Measurements from ENCODE around the gene PRDX5.

PRDX5 gene

DNA sequence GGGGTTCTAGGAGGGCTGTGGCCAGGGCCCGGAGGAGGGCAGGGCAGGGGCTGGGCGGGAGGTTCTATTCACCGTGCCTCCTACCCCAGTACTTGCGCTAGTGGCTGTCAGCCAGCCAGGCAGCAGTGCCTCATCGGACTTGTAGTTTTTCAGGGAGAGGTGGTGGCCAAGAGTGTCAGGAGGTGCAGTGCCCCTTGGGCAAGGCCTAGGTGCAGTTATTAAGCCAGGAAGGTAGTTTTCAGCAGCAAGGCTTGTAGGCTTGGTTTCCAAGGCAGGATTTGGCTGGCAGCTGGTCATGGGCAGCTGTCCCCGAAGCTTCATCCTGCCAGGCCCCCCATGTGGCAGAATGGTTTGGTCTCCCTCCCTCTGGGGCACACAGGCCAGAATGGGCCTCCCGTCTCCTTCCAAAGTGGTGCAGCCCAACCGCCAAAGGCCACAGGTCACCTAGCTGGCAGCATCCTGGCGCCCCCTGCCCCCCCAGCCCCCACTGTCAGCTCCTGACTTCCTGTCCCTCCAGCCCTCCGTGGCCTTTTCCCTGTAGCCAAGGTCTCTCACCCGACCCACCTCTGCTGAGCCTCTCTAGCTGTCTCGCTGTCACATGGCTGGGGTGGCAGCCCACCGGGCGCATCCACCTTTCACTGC is 30.6 kb downstream of the PRDX5 start:
- H3K27me3 Mint-ChIP-seq (ENCODE audit: low read depth) = no peaks in the 10 kb centered on the region
- H3K9me3 Mint-ChIP-seq = no peaks in the 10 kb centered on the region
- H3K4me3 Mint-ChIP-seq = no peak overlapping the region
- H3K27ac Mint-ChIP-seq = no peak overlapping the region
- DNase-seq (ENCODE audit: low spot score) = no peak
- H3K36me3 Mint-ChIP-seq (ENCODE audit: low read depth) = peaks cover 22% of the 10 kb centered on the region
- H3K4me1 Mint-ChIP-seq (ENCODE audit: low read depth) = peaks cover 1% of the 10 kb centered on the region

DNA sequence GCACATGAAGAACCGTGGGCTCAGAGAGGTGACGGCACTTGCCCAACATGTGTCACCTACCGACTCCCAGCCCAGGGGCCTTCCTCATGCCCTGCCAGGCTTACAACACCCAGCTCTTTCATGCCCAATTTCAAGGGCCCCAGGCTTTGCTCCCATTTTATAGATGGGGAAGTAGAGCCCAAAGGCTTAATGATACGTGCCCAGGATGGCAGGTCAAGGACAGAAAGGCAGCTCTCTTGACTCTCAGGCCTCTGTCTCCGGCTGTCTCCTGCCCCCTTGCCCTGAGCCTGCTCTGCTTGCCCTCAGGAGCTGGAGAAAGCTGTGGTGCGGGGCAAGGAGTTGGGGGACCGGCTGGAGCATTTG is 31.1 kb downstream of the PRDX5 start:
- DNase-seq (ENCODE audit: low spot score) = no peak
- Mint-ChIP-seq H3K4me3 (no peak overlapping the region), H3K27ac (no peak overlapping the region), H3K36me3 (ENCODE audit: low read depth) (peaks cover 22% of the 10 kb centered on the region), H3K27me3 (ENCODE audit: low read depth) (no peaks in the 10 kb centered on the region), H3K9me3 (no peaks in the 10 kb centered on the region), H3K4me1 (ENCODE audit: low read depth) (peaks cover 1% of the 10 kb centered on the region)

DNA sequence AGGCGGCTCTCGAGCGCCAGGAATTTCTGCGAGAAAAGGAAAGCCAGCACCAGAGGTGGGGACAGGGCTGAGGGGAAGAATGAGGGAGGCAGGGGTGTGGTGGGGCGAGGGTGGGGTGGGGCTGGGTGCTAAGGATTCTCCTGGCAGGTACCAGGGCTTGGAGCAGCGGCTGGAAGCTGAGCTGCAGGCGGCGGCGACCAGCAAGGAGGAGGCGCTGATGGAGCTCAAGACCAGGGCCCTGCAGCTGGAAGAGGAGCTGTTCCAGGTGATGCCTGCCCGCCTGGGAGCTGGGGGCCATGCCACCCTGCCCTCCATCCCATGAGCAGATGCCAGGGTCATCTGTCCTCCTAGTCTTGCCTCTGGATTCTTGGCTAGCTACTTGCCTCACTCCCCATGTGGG is 31.5 kb downstream of the PRDX5 start:
- peaks cover 22% of the 10 kb centered on the region for H3K36me3 Mint-ChIP-seq (ENCODE audit: low read depth)
- DNase-seq (ENCODE audit: low spot score) = no peak
- H3K4me3 Mint-ChIP-seq = no peak overlapping the region
- peaks cover 1% of the 10 kb centered on the region for H3K4me1 Mint-ChIP-seq (ENCODE audit: low read depth)
- H3K9me3 Mint-ChIP-seq = no peaks in the 10 kb centered on the region
- H3K27me3 Mint-ChIP-seq (ENCODE audit: low read depth) = no peaks in the 10 kb centered on the region
- no peak overlapping the region for H3K27ac Mint-ChIP-seq

DNA sequence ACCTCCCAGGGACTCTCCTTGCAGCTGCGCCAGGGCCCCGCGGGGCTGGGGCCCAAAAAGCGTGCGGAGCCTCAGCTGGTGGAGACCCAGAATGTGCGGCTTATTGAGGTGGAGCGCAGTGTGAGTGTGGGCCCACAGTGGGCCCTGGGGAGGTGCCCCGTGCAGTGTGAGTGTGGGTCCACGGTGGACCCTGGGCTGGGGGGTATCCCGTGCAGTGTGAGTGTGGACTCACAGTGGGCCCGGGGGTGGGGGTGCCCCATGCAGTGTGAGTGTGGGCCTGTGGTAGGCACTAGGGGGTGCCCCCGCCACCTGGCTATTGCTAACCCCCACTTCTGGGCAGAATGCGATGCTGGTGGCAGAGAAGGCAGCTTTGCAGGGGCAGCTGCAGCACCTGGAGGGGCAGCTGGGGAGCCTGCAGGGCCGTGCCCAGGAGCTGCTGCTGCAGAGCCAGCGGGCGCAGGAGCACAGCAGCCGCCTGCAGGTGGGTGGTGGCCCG is 33.3 kb downstream of the PRDX5 start:
- Mint-ChIP-seq H3K36me3 (ENCODE audit: low read depth) (peaks cover 17% of the 10 kb centered on the region), H3K4me1 (ENCODE audit: low read depth) (no peaks in the 10 kb centered on the region), H3K27ac (no peak overlapping the region), H3K4me3 (no peak overlapping the region), H3K9me3 (no peaks in the 10 kb centered on the region), H3K27me3 (ENCODE audit: low read depth) (no peaks in the 10 kb centered on the region)
- DNase-seq (ENCODE audit: low spot score) = no peak

DNA sequence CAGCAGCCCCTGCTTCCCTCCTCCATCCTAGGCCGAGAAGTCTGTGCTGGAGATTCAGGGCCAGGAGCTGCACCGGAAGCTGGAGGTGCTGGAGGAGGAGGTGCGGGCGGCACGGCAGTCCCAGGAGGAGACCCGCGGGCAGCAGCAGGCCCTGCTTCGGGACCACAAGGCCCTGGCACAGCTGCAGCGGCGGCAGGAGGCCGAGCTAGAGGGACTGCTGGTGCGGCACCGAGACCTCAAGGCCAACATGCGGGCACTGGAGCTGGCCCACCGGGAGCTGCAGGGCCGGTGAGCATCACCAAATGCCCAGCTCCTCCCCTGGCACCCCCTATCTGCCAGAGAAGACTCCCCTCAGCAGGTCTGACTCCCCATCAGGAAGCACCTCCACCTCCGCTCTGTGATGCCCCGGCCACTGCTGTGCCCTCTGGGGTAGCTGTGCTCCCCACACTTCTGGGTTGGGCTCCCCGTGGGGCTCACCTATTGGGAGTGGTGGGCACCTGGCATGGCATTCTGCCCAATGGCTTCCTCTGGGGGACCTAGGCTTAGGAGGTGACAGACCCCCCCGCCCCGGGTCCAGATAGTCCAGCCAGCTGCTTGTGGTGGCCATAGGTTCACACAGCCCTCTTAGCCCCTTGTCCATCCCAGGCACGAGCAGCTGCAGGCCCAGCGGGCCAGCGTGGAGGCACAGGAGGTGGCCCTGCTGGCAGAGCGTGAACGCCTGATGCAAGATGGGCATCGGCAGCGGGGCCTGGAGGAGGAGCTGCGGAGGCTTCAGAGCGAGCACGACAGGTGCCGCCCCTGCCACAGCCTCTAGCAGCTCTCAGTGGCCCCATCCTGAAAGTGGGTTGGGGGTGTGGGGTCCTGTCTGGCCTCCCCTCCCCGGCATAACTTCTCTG is 34.4 kb downstream of the PRDX5 start:
- Mint-ChIP-seq H3K36me3 (ENCODE audit: low read depth) (peaks cover 15% of the 10 kb centered on the region), H3K9me3 (no peaks in the 10 kb centered on the region), H3K27me3 (ENCODE audit: low read depth) (no peaks in the 10 kb centered on the region), H3K27ac (no peak overlapping the region), H3K4me1 (ENCODE audit: low read depth) (peaks cover 4% of the 10 kb centered on the region), H3K4me3 (no peak overlapping the region)
- DNase-seq (ENCODE audit: low spot score) = no peak

DNA sequence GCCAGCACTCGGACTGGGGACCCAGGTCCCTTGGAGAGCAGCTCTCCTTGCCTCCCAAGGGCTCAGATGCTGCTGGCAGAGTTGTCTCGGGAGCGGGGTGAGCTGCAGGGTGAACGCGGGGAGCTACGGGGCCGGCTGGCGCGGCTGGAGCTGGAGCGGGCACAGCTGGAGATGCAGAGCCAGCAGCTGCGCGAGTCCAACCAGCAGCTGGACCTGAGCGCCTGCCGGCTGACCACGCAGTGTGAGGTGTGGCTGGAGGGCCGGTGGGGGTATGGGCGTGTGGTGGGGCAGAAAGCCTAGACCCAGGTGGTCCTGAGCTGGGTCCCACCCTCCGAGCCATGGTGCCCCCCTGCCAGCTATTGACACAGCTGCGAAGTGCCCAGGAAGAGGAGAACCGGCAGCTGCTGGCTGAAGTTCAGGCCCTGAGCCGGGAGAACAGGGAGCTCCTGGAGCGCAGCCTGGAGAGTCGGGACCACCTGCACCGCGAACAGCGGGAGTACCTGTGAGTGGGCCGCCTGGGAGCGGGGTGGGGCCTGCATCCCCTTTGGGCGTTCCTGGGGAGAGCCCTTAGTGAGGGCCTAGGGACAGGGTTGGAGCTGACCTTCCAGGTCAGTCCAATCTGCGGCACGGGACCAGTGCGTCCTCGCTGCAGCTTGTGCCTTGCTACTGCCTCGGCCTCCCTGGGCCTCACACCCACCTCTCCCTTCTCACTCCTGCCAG is 35.2 kb downstream of the PRDX5 start:
- Mint-ChIP-seq H3K27me3 (ENCODE audit: low read depth) (no peaks in the 10 kb centered on the region), H3K4me1 (ENCODE audit: low read depth) (peaks cover 10% of the 10 kb centered on the region), H3K9me3 (no peaks in the 10 kb centered on the region), H3K4me3 (no peak overlapping the region), H3K36me3 (ENCODE audit: low read depth) (peaks cover 15% of the 10 kb centered on the region), H3K27ac (no peak overlapping the region)
- DNase-seq (ENCODE audit: low spot score) = no peak

DNA sequence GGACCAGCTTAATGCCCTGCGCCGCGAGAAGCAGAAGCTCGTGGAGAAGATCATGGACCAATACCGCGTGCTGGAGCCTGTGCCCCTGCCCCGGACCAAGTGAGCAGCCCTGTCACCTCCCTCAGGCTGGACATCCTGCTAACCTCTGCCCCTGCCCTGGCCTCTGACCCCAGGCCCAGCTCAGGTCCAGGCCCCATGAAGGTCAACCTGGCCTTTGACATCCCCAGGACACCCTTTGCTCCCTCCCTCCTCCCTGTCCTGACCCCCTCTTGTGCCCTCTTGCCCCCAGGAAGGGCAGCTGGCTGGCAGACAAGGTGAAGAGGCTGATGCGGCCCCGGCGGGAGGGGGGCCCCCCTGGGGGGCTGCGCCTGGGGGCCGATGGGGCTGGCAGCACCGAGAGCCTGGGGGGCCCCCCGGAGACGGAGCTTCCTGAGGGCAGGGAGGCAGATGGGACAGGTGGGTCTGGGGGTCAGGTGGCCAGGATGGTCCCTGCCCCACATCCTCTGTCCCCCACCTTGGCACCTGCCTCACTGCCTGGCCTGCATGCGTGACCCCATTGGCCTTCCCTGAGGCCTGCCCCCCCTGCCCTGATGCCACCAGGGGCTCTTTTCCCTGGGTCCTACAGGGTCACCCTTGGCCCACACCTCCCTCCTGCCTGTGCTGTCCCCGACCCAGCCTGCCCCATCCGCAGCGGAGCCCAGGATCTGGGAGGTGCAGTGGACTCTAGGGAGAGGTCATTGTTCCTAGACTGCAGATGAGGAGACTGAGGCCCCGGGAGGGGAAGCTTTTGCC is 36.0 kb downstream of the PRDX5 start:
- H3K4me1 Mint-ChIP-seq (ENCODE audit: low read depth) = peaks cover 10% of the 10 kb centered on the region
- no peak for DNase-seq (ENCODE audit: low spot score)
- H3K27ac Mint-ChIP-seq = no peak overlapping the region
- peaks cover 13% of the 10 kb centered on the region for H3K36me3 Mint-ChIP-seq (ENCODE audit: low read depth)
- no peaks in the 10 kb centered on the region for H3K9me3 Mint-ChIP-seq
- no peaks in the 10 kb centered on the region for H3K27me3 Mint-ChIP-seq (ENCODE audit: low read depth)
- H3K4me3 Mint-ChIP-seq = no peak overlapping the region

DNA sequence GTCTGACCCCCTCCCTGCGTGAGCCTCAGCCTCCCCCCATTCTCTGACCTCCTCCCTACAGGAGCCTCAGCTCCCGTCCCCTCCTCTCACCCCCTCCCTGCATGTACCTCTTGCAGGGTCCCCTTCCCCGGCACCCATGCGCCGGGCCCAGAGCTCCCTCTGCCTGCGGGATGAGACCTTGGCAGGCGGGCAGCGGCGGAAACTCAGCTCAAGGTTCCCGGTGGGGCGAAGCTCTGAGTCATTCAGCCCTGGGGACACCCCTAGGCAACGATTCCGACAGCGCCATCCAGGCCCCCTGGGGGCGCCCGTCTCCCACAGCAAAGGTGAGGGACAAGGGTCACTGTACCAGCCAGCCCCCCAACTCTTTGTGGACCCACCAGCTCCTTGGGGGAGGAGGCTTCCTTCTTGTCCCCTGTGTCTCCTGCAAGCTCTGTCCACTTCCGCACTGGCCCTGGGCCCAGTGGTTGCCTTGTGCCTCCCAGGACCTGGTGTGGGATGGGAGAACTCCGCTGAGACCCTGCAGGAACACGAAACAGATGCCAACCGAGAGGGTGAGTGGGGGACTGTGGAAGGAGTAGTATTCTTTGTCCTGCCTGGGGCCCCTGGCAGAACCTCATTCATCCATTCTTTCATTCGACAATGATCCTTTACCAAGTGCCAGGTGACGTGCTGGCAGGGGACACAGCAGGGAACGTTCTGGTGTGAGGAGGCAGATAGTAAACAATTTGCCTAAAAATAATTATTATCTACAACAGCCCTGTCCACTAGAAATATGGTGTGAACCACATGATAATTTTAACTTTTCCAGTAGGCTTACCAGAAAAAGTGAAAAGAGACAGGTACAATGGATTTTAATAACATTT is 37.4 kb downstream of the PRDX5 start:
- H3K4me3 Mint-ChIP-seq = no peak overlapping the region

DNA sequence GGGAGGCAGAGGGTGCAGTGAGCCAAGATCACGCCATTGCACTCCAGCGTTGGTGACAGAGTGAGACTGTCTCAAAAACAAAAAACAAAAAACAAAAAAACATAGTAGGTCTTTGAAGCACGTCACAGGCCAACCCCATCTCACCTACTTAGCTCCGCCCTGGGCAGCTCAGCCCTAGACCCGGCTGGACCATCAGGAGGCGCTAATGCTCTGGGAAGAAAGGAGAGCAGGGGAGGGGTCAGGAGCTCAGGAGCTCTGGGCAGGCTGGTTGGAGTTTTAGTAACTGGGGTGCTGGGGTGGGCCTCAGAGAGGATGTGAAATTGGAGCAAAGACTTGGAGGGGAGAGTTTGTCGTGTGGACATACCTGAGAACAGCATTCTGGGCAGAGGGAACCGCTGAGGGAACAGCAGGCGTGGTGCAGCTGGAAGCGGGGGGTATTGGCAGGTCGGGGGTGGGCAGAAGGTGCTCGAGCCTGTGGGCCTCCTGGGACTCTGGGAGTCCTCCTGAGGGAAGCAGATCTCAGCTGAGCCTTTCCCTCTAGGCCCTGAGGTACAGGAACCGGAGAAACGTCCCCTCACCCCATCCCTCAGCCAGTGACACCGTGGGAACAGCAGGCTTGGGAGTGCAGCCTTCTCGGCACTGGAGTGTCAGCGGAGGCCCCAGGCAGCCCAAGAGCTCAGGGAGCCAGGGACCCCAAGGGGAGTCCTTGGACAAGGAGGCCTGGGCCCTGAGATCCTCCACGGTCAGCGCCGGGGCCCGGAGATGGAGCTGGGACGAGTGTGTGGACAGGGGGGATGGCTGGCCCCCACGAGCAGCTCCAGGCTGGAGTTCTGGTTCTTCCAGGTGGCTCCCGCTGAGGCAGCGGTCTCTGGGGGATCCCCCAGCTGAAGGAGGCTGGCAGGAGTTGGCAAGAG is 38.8 kb downstream of the PRDX5 start:
- Mint-ChIP-seq H3K27me3 (ENCODE audit: low read depth) (no peaks in the 10 kb centered on the region), H3K27ac (peak overlapping the region; percentile 41), H3K4me3 (peak overlapping the region; percentile 53), H3K36me3 (ENCODE audit: low read depth) (peaks cover 17% of the 10 kb centered on the region), H3K4me1 (ENCODE audit: low read depth) (peaks cover 29% of the 10 kb centered on the region), H3K9me3 (no peaks in the 10 kb centered on the region)
- DNase-seq (ENCODE audit: low spot score) = no peak

More for the DNA sequence above, 37.4 kb downstream of the PRDX5 start:
- no peaks in the 10 kb centered on the region for H3K9me3 Mint-ChIP-seq
- no peak overlapping the region for H3K27ac Mint-ChIP-seq
- H3K27me3 Mint-ChIP-seq (ENCODE audit: low read depth) = no peaks in the 10 kb centered on the region
- no peak for DNase-seq (ENCODE audit: low spot score)
- H3K4me1 Mint-ChIP-seq (ENCODE audit: low read depth) = peaks cover 19% of the 10 kb centered on the region
- peaks cover 14% of the 10 kb centered on the region for H3K36me3 Mint-ChIP-seq (ENCODE audit: low read depth)

DNA sequence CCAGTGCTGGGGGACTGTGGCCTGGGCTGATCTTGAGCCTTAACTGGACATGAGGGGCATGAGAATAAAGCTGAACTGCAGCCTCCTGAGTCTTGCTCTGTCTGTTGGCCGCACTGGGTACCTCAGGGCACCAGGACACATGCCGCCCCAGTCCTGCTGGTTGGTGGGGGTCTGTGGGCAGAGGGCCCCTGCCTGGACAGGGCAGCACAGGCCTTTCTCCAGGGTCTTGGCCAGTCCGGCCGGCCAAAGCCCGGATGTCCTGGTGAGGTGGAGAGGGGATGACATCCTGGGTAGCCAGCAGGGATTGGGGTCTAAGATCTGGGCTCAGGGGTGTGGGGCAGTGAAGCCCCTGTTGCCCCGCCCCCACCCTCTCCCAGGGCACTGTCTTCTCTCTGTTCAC is 39.5 kb downstream of the PRDX5 start:
- no peak for DNase-seq (ENCODE audit: low spot score)
- peaks cover 24% of the 10 kb centered on the region for H3K36me3 Mint-ChIP-seq (ENCODE audit: low read depth)
- H3K4me3 Mint-ChIP-seq = no peak overlapping the region
- peaks cover 29% of the 10 kb centered on the region for H3K4me1 Mint-ChIP-seq (ENCODE audit: low read depth)
- H3K27ac Mint-ChIP-seq = peak overlapping the region; percentile 77
- no peaks in the 10 kb centered on the region for H3K27me3 Mint-ChIP-seq (ENCODE audit: low read depth)
- H3K9me3 Mint-ChIP-seq = no peaks in the 10 kb centered on the region

DNA sequence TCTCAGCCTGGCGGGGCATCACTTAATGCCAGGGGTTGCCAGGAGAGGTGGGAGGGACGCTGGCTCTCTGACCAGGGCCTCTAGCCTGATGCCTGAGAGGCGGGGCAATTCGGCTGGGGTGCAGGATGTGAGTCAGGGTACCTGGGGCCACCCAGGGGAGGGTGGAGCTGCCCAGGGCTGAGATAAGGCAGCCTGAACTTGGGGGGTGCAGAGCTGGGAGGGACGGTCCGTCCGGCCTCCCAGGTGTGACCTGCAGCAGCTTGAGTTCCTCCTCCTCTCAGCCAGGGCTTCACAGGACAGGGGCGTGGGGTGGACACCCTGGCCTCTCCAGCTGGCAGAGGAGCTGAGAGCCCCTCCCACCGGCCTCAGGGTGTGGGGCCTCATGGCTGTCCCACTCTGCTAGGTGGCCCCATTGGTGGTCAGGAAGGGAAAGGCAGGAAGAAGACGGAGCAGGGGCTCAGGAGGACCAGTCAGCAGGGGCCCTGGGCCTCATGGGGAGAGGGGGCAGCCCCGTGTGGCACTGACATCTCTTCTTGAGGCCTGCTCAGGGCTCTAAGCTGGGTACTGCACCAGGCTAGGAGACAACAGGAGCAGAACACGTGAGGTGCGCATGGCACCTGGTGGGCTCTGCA is 40.1 kb downstream of the PRDX5 start:
- Mint-ChIP-seq H3K36me3 (ENCODE audit: low read depth) (peaks cover 28% of the 10 kb centered on the region), H3K4me3 (peak overlapping the region; percentile 70), H3K9me3 (no peaks in the 10 kb centered on the region), H3K27me3 (ENCODE audit: low read depth) (no peaks in the 10 kb centered on the region), H3K4me1 (ENCODE audit: low read depth) (peaks cover 29% of the 10 kb centered on the region), H3K27ac (peak overlapping the region; percentile 77)
- peak; percentile 62 for DNase-seq (ENCODE audit: low spot score)

DNA sequence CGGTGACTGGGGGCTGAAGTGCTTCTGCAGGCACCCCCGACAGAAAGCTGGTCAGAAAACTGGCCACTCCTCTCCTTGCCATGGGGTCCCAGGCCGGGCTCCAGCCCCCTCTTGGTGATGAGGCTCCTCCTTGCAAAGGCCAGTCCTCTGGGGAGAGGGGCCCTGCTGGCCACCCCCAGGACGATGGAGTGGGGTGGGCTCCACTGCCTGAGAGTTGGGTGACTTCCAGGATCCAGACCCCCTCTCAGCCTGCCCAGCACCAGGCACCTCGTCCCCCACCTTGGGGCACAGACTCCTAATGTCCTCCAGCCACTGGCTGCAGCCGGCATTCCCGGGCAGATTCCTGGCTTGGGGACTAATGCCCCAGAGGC is 40.6 kb downstream of the PRDX5 start:
- H3K36me3 Mint-ChIP-seq (ENCODE audit: low read depth) = peaks cover 32% of the 10 kb centered on the region
- no peaks in the 10 kb centered on the region for H3K27me3 Mint-ChIP-seq (ENCODE audit: low read depth)
- H3K9me3 Mint-ChIP-seq = no peaks in the 10 kb centered on the region
- DNase-seq (ENCODE audit: low spot score) = no peak
- H3K27ac Mint-ChIP-seq = no peak overlapping the region
- peak overlapping the region; percentile 70 for H3K4me3 Mint-ChIP-seq
- H3K4me1 Mint-ChIP-seq (ENCODE audit: low read depth) = peaks cover 29% of the 10 kb centered on the region
